Activated effector memory CD4-positive, alpha-beta T cell treated with Interleukin-2 at 50 U/mL for 16 hours (primary cell): ENCODE measurements around the gene TRIM54.

Experiments used
- DNase-seq: peaks from one replicate; pipeline ENCODE4 v3.0.0-alpha.2; 2020

The TRIM54 gene, protein sequence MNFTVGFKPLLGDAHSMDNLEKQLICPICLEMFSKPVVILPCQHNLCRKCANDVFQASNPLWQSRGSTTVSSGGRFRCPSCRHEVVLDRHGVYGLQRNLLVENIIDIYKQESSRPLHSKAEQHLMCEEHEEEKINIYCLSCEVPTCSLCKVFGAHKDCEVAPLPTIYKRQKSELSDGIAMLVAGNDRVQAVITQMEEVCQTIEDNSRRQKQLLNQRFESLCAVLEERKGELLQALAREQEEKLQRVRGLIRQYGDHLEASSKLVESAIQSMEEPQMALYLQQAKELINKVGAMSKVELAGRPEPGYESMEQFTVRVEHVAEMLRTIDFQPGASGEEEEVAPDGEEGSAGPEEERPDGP

DNA sequence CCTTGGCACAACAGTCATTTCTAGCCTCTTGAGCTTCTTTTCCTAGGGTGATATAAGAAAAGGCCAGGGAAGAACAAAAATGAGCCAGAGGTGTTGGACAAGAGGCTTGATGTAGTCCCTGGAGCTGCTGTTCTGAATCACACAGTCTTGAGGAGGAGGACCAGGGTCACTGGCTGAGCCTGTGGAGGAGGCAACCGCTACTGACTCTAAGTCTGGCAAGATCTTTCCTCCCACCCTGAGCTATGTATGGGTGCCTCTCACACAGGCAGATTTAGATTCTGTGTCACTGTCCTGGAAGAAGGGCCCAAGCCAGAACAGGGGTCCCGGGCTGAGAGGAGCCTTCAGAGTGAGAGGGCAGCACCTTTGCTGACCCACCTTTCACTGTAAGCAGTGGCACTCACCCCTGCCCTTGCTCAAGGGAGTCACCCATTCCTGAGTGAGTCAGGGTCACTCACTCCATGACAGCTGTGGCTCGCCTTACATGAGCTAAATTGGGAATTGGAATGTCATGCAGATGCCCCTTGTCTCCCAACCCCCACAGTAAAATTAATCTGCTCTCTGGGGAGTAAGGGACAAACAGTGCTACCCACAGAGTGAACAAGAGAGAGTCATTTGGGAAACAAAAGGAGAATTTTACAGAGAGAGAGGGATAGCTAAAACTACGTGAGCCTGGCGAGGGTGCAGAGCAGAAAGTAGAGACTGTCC lies at the start of gene TRIM54:
Gene TRIM54, plus strand, starts transcription at position 575 of the 705 bp plus-strand sequence. CDS start 303 bp downstream, outside the sequence.
- DNase-seq, result no peak

DNA sequence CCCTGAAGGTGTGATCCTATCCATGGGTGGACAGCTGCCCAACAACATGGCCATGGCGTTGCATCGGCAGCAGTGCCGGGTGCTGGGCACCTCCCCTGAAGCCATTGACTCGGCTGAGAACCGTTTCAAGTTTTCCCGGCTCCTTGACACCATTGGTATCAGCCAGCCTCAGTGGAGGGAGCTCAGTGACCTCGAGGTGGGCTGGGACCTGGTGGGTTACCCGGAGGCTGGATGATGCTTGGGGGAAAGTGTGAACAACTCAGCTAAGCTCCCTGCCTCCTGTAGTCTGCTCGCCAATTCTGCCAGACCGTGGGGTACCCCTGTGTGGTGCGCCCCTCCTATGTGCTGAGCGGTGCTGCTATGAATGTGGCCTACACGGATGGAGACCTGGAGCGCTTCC lies 48.9 kb upstream of the TRIM54 start:
- no peak for DNase-seq

DNA sequence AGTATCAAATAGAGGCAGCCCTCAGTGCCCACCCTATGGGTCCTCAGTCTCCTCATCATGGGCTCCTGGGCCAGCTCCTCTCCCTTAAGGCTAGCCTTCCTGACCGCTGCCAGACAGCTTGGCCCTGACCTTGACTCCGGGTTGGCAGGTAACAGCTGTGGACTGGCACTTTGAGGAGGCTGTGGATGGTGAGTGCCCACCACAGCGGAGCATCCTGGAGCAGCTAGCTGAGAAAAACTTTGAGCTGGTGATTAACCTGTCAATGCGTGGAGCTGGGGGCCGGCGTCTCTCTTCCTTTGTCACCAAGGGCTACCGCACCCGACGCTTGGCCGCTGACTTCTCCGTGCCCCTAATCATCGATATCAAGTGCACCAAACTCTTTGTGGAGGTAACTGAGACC lies 46.1 kb upstream of the TRIM54 start:
- DNase-seq, result no peak

DNA sequence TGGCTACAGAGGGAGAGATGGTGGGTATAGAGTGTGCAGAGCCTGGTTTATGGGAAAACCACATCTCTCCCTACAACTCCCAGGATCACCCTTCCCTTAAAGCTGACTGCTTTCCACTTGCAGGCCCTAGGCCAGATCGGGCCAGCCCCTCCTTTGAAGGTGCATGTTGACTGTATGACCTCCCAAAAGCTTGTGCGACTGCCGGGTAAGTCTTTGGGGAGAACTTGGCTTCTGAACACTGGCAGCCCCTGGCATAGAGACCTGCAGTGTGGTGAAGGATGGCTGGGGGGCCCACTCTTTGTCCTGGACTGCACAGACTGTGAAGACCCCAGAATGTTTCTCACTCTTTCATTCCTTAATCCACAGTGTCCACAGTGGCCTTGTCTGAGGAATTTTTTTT lies 45.6 kb upstream of the TRIM54 start:
- no peak for DNase-seq

DNA sequence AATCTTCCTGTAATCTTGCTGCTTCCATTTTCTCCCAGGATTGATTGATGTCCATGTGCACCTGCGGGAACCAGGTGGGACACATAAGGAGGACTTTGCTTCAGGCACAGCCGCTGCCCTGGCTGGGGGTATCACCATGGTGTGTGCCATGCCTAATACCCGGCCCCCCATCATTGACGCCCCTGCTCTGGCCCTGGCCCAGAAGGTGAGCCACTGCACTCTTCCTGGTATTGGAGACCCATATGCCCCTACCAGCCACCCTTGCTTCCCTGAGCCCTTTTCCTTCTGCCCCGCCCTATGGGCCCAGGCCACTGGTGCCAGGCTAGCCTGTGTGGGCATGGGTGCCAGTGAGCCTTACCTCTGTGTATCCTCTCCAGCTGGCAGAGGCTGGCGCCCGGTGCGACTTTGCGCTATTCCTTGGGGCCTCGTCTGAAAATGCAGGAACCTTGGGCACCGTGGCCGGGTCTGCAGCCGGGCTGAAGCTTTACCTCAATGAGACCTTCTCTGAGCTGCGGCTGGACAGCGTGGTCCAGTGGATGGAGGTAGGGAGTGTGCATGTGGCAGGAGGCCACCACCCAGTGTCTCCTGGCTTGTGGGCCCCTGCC lies 44.8 kb upstream of the TRIM54 start:
- no peak for DNase-seq

DNA sequence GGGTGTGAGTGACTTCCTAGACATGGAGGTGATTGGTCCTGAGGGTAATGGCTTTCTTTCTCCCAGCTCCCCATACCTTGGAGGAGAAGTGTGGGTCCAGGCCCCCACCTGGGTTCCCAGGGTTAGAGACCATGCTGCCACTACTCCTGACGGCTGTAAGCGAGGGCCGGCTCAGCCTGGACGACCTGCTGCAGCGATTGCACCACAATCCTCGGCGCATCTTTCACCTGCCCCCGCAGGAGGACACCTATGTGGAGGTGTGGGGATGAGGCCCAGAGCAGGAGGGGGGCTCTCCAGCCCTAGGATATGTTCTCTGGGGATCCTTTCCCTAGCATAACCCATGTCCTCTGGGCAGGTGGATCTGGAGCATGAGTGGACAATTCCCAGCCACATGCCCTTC lies 43.3 kb upstream of the TRIM54 start:
- no peak for DNase-seq

DNA sequence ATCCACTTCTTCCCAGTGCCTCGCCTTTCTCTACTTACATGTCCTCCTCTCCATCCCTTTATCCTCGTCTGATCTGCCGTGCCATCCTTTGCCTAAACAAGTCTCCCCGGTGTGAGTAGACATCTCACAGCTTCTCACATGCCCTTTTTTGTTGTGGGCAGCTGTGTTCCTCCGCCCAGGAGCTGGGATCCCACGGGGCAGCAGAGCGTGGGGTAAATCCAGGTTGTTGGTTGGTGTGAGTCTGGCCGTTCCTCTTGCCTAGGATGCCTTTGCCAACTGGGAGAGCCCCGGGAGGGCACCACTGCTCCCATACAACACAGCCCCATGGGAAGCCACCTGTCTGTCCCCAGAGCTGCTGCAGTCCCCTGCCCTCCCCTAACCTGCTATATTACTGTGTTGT lies 41.8 kb upstream of the TRIM54 start:
- no peak for DNase-seq

DNA sequence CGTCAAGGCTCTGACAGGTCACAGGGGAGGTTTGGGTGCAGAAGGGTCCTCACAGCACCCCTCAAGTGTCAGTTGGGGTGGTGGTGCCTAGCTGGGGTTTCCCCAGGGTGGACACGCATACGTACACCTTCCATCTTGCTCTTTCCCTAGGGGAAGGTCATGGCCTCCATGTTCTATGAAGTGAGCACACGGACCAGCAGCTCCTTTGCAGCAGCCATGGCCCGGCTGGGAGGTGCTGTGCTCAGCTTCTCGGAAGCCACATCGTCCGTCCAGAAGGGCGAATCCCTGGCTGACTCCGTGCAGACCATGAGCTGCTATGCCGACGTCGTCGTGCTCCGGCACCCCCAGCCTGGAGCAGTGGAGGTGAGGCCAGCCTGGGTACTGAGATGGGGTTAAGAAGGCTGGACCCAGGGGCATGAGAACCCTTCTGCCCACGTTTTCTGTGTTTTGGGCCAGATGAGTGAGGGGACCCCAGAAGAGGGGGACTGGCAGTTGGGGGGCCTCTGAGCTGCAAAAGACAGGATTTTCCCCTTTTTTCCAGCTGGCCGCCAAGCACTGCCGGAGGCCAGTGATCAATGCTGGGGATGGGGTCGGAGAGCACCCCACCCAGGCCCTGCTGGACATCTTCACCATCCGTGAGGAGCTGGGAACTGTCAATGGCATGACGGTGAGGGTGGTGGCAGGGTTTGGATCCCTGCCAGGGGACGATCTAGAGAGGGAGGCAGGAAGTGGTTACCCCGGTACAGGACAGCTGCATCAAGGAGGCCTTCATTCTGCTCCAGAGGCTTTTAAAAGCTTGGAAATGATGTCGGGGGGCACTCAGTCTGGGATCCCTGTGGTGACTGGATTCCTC lies 40.2 kb upstream of the TRIM54 start:
- no peak for DNase-seq

DNA sequence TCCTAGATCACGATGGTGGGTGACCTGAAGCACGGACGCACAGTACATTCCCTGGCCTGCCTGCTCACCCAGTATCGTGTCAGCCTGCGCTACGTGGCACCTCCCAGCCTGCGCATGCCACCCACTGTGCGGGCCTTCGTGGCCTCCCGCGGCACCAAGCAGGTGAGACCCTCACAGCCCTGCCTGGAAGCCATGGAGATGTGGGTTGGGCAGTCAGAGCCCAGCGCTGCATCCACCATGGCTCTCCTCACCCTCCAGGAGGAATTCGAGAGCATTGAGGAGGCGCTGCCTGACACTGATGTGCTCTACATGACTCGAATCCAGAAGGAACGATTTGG lies 39.6 kb upstream of the TRIM54 start:
- no peak for DNase-seq

DNA sequence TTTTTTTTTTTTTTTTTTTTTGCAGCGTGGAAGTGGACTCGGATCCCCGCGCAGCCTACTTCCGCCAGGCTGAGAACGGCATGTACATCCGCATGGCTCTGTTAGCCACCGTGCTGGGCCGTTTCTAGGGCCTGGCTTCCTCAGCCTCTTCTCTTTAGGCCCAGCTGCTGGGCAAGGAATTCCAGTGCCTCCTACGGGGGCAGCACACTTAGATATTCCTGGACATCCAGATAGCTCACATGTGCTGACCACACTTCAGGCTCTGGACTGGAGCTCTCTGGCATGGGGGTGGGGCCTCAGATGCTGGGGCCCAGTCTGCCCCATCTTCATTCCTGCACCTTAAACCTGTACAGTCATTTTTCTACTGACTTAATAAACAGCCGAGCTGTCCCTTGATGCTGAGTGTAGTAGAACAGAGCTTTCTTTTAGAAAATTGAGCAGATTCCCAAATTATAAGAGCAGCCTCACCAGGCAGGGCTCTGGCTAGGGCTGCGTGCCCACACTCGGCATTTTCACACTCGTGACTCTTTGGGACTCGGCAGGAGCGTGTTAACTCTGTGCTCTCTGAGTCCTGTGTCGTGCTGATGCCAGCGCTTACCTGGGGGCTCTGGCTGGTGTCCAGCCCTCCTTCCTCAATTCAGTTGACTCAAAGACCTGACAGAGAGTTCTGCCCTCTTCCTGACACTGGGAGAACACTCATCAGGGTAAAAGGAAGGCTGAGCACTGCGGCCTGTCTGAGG lies 38.7 kb upstream of the TRIM54 start:
- no peak for DNase-seq

DNA sequence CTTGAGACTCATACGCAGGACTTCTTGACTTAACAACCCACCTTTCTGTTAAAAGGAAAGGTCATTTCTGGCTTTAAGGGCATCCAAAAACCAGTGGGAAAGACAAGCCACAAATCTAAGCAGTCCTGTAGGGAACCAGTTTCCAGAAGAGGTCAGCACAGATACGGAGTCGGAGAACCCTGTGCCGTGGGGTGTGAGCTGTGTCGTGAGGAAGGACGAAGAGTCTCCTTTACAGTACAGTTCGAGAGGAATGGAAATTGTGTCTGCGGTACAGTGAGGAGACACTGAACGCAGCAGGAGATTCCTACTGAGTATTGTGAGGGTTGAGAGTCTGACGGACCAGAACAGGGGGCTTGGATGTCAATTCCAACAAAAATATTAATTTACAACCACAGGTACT lies 37.1 kb upstream of the TRIM54 start:
- no peak for DNase-seq

DNA sequence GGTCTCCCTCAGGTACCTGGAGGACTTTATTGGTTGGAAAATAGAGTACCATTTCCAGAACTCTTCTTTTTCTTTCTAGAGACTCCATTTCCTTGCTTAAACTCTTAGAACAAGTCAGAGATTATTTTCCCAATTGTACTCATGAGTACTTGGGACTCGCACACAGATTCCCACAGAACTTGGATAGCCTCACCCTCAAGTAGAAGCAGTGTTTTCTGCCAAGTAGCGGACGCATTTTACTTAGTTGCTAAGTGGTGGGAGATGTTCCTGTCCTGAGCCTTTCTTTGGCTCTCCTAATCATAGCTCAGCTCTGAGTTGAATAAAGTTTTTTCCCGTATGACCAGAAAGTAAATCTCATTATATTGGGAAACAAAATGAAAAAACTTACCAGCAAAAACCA lies 36.6 kb upstream of the TRIM54 start:
- DNase-seq, result no peak

DNA sequence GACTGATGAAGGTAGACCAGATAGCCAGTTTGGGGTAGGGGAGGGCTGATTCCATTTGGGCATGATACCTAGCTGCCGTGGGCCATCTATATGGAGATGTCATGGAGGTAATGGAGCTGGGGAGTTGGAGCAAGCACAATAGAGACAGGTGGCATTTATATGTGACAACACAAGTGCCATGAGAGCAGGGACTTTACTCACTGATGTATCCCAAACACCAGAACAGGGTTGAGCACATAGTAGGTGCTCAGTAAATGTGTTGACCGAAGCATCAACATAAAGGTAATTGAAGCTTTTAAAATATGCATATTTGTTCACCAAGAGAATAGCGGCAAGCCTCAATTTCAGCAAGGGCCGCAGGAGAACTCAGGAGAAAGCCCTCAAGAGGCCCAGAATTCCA lies 34.3 kb upstream of the TRIM54 start:
- no peak for DNase-seq

DNA sequence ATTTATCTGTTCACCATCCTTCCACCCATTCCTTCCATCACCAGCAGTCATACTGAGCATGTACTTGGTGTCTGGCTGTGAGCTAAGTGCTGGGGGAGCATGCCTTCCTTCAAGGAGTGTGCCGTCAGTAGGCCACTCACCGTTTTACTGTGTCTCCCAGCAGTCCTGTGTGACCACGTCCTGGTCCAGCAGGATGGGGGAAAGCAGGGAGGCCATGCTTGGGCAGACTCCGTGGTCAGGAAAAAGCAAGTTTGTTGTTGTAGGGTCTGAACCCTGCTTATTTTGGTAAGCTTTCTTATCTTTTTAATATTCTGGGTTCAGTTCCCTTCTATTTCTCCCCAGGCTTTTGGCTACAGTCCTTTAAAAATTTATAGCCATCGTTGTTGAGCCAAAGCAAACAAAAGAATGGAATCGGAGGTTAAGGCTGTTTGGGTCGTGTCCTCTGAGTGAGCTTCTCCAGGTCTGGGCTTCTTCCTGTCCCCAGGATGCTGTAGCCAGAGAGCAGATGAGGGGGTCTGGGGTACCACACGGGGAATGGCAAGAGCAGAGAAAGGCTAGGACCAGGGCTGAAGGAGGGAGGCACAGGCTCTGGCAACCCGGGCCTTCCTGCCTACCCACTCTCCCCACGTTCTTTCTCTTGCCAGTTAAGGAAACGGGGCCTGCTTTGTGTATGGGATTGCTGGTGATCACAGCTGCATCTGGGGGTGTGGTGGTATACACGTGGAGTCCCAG lies 32.9 kb upstream of the TRIM54 start:
- no peak for DNase-seq

DNA sequence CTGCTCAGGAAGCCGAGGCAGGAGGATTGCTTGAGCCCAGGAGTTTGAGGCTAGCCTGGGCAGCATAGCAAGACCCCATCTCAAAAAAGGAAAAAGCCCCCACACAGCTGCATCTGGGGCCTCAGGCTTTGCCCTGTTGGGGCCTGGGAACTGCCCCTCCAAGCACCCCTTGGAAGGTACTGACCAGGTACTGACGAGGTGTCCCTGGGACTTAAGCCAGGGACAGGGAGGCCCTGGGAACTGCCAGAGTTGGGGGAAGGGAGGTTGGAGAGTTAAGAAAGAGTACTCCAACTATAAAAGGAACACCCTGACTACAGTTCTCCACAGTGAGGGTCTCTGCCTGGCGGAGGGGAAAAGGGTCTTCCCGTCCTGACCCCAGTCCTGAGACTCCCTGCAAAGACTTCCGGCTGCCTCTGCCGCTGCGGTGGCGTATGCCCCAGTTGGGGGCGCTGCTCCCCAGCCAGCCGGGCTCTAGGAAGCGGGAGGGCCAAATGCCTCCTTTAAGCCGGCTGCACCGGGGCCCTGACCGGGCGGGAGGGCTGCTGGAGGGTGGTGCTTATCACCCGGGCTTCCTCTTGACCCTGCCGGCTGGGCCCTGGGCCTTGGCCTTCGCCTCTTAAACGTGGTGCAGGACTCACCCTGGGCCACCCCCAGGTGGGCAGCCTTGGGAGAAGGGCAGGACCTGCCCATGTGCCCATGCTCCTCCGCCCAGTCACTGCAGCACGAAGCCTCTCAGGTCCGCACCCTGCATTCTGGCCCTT lies 32.2 kb upstream of the TRIM54 start:
- DNase-seq, result peak; percentile 19

DNA sequence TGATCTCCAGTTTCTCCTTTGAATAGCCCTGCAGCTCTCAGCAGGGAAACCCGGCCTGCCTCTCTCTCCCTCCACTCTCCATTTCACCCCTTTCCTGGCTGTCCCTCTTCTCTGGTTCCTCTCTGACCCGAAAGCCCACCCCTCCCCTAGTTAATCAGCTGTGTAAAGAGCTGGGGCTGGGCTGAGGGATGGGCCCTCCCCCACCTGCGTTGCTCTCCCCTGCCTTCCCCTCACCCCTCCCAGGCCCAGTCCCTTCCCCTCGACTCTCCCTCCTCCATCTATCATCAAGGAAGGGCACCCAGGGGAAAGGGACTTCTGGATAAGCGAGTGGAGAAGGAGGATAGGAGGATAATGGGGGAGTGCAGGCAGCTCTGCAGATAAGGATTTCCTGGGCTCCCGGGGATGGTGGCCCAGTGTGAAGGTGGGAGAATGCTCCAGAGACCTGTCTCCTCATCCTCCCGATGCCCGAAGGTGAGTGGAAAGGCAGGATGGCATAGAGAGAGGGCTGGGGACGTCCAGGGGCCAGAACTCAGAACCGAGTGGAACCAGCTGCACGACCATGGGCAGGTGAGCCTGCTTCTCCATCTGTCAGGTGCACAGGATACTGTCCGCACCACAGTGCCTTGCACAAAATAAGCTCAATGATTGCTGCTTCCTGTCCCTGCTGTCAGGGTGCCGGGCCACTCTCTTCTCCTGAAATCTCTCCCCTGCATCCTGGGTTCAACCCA lies 31.4 kb upstream of the TRIM54 start:
- DNase-seq, result no peak

DNA sequence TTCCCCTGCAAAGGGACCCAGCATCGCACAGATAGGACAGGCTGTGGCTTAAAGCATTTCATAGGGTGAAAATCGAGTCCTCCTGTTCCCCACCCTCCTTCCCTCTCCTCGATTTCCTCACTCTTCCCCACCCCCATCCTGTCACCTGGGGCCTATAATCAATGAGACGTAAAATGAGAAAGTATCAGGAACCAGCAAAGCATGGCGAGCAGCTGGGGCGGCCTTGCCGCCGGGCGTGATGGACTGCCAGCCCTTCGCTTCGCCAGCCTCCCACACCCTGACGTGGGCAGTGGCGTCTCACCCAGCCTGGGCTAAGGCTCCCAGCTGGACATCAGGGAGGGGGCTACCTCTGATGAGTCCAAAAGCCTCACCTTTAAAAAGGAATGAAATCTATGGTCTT lies 30.5 kb upstream of the TRIM54 start:
- no peak for DNase-seq

DNA sequence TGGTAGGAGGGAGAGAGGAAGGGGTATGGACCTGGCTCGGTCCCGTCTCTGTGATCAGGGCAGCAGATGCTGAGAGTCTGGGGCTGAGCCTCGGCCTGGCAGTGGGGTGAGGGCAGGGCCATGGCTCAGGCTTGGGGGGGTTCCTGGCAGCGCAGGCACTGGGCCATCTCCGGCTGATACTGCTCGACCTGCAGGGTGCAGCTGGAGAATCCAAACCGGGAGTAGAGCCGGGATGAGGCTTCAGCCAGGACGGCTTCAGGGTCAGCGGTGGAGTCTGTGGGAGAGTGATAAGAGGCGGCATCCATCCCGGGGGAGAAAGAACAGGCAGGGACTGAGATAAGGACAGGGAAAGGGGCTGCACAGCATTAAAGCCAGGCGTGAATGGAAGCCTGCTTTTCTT lies 27.0 kb upstream of the TRIM54 start:
- DNase-seq, result no peak

DNA sequence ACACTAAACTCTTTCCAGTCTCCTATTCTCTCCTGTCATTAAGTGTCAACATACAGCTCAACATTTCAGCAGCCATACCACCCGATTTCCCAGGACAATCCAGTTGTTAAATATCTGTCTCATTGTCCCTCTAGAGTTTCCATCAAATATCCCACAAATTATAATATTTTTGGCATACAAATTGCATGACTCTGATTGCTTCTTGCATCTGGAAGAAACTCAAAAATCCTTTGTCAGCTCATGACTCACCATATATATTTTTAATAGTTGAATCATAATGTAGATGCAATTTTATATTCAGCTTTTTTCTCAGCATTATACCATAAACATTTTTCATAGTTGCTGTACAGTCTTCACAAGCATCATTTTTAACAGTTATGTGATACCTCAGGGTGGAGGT lies 26.6 kb upstream of the TRIM54 start:
- DNase-seq, result no peak

DNA sequence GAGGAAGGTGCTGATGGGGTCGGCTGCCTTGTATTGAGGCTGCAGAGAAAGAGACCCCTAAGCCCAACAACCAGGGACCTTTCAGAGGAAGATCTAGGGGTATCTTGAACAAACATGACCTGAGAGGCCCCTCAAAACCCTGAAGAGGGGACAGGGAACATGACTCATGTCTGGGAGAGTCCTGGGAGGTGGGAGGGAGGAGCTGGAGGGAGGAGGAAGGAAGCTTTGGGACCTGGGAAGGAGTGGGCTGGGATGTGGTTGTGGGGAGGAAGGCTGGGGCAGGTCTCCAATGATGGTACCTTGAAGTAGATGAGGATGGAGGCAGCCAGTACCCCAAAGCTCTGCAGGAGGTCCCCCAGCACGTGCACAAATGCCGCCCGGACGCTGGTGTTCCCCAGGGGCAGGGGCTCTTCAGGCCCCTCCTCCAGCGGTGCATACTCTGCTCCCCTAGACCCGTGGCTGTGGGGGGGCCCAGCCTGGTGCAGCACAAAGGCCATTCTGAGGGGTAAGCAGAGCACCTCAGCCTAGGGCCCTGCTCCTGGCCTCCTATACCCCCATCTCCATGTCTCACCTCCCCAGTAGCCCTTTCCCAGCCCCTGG lies 25.3 kb upstream of the TRIM54 start:
- DNase-seq, result no peak
